Upper lobe of left lung (tissue), 4 donors: ENCODE results near the gene OR6J1.

ENCODE experiments used
- CTCF ChIP-seq, 6 experiments: fragments of 450-650 bp in 4 of 6; fragments of 200-600 bp in 2 of 6; sonication (generic) in 2 of 6; IDR thresholded peaks; one replicate each; pipeline ENCODE4 v1.5.1; 2016 to 2019; ENCODE audit warnings: antibody characterized with exemption in 6 of 6
- POLR2AphosphoS5 ChIP-seq, 2 donors: sonication (generic); formaldehyde crosslinking; IDR thresholded peaks; one replicate each; pipeline ENCODE4 v1.5.1; 2017; ENCODE audit warnings: antibody characterized with exemption in 2 of 2

- no peak for TF ChIP-seq POLR2AphosphoS5 (IDR thresholded peaks at IDR 0.05)
- TF ChIP-seq CTCF (IDR thresholded peaks at IDR 0.05), result no peak
Observed at GRCh38 chr14:22629361-22629760, 14.8 kb downstream of the OR6J1 start.
